ENCODE results near the gene SLC34A3.
"Not testable (repeated sequence)": the region's sequence is repeated elsewhere in the genome, so short reads cannot be mapped to it uniquely, and the experiment has no call there.

The SLC34A3 gene

GRCh38 chr9:137242269-137243203 is 11.8 kb downstream of the SLC34A3 start:
- peak overlapping the region; percentile 80 for H3K4me3 ChIP-seq (ENCODE audit: low read length)
- TF ChIP-seq ZNF274 (IDR thresholded peaks at IDR 0.05; ENCODE audit: low read depth, low read length) = no peak

DNA sequence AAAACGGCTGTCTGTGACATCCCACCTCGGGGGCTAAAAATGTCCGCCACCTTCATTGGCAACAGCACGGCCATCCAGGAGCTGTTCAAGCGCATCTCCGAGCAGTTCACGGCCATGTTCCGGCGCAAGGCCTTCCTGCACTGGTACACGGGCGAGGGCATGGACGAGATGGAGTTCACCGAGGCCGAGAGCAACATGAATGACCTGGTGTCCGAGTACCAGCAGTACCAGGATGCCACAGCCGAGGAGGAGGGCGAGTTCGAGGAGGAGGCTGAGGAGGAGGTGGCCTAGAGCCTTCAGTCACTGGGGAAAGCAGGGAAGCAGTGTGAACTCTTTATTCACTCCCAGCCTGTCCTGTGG is 12.5 kb downstream of the SLC34A3 start:
- H3K4me3 ChIP-seq (ENCODE audit: low read length) = not testable (repeated sequence)

- TF ChIP-seq ZNF274 (IDR thresholded peaks at IDR 0.05; ENCODE audit: low read depth, low read length) = no peak
- no peak overlapping the region for H3K4me3 ChIP-seq (ENCODE audit: low read length)
Observed at GRCh38 chr9:137243626-137244485, 13.2 kb downstream of the SLC34A3 start.

DNA sequence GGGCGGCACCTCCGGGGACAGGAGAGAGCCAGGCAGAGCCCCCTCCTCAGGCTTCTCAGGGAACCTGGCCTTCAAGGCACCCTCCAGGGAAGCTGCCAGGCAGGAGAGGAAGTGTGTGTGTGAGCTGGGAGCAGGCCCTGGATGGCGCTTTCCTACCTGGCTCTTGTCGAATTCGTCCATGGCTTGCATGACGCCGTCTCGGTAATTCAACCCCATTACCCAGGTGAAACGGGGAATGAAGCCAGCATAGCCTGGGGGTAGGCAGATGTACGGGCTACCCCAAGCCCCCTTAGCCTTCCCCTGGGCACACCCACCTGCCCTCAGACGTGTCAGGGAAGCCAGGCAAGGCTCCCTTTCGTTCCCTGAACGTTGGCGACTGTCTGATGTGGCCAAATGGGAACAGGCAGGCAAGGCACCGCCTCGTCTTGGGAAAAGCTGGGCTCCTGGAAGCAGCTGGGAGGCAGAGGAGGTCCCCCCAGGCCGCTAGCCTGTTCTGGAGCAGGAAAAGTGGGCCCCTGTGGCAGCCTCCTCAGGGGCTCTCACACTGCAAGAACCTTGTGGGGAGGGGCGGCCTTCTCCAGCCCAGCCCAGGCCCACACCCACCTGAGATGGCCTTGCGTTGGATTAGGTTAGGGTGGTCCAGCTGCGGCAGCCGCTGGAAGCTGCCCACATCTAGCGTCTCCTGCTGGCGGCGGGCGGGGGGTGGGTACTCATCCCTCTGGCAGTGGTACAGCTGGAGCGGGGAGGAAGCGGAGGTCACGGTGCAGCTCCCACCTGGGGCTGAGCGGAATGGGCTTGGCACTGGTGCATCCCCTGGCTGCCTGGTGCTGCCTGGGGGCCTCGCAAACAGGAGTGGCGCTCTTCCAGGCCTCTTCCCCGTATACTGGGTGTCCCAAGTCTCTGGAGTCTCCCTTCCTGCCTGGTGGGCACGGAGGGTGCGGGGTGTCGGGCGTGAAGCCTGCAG is 14.1 kb downstream of the SLC34A3 start:
- no peak for TF ChIP-seq ZNF274 (IDR thresholded peaks at IDR 0.05; ENCODE audit: low read depth, low read length)
- H3K4me3 ChIP-seq (ENCODE audit: low read length) = no peak overlapping the region

DNA sequence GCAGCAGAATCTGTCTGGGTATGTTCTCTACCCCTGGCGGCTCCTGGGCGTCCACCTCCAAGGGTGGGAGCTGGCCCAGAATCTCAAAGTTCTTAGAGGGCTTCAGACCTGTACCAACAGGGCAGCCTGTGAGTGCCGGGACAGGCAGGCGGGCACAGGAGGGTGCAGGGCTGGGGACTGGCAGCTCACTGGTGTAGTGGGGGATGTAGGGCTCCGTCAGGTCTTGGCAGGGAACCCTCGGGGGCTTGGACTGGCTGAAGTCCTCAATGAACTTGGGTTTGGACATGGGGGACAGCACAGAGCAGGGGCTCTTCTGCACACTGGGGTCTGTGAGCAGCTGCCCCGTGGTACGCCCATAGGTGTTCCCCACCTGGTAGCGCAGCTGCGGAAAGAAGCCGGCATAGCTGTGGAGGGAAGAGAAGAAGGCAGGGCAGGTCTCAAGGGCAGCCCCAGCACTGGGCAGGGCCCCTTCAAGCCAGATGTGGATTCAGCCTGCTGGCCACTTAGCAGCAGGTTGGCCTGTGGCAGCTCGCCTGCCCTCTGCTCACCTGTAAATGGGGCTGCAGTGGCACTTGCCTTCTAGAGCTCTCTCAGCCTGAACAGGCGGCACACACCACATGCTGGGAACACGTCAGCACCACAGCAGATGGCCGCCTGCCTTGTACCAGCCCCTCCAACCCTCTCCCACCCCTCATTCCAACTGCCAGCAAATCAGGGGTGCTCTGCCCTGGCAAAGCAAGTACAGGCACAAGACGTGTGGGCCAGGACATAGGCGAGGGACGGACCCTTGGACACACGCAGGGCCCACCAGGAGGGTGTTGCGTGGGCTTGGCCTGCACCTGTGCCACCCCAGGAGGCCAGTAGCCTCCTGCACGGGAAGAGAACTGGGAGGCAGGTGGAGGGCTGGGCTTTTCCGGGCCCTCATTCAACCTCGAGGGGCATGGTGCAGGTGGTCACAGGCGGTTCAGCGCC is 15.0 kb downstream of the SLC34A3 start:
- no peak for TF ChIP-seq ZNF274 (IDR thresholded peaks at IDR 0.05; ENCODE audit: low read depth, low read length)
- no peak overlapping the region for H3K4me3 ChIP-seq (ENCODE audit: low read length)

GRCh38 chr9:137247135-137247915 is 16.6 kb downstream of the SLC34A3 start:
- no peak for TF ChIP-seq ZNF274 (IDR thresholded peaks at IDR 0.05; ENCODE audit: low read depth, low read length)
- H3K4me3 ChIP-seq (ENCODE audit: low read length) = no peak overlapping the region

- H3K4me3 ChIP-seq (ENCODE audit: low read length) = no peak overlapping the region
- TF ChIP-seq ZNF274 (IDR thresholded peaks at IDR 0.05; ENCODE audit: low read depth, low read length) = no peak
Observed at GRCh38 chr9:137247916-137248175, 17.1 kb downstream of the SLC34A3 start.

DNA sequence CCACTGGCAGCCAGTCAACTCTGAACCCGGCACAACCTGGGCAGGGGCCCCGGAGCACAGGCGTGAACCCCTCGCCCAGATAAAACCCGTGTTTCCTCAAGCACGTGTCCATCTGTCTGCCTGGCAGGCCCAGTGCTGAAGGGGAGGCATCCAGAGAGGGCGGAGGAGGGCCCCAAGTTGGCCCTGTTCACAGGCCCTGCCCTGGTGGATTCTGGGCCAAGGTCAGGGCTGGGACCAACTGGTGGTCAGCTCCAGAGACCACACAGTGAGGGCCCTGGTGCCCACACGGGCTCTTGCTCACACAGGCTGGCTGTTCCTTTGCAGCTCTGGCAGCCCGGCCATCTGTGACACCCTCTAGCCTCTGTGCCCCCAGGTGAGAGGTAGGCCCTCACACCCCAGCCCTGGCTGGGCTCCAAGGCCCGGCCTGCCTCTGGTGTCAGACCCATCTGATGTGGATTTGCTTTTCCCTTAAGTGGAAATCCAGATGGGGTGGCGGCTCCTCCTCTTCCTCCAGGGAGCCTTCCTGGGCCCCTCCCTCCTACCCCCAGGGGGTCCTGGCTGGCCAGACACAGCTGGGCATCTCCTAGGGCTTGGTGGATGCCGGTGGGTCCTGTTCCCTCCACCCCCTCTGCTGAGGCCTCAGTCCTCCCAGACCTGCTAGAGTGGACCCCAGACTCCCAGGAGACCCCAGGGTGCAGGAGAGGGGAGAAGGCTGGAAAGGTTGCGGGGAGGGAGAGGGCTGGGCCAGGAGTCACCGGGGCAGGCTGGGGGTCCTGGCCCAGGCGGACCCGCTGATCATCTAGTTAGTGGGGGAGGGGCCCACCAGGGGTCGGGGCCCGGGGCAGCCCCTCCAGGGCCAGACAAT is 19.9 kb downstream of the SLC34A3 start:
- TF ChIP-seq ZNF274 (IDR thresholded peaks at IDR 0.05; ENCODE audit: low read depth, low read length) = no peak
- H3K4me3 ChIP-seq (ENCODE audit: low read length) = no peak overlapping the region

- no peak for TF ChIP-seq ZNF274 (IDR thresholded peaks at IDR 0.05; ENCODE audit: low read depth, low read length)
- H3K4me3 ChIP-seq (ENCODE audit: low read length) = no peak within 1 kb of the TSS
Observed at GRCh38 chr9:137251194-137251461, 20.4 kb downstream of the SLC34A3 start, which contains the start of gene STPG3. TSS of gene STPG3 (plus strand) at chr9:137251286. CDS start at chr9:137251287, 1 bp downstream.

GRCh38 chr9:137251490-137252268 is 21.0 kb downstream of the SLC34A3 start:
- TF ChIP-seq ZNF274 (IDR thresholded peaks at IDR 0.05; ENCODE audit: low read depth, low read length) = no peak
- no peak overlapping the region for H3K4me3 ChIP-seq (ENCODE audit: low read length)

Data from GM08714 (cell line).